ENCODE measurements around the gene HEATR1. TPM values are rescaled to one million over a fixed set of nuclear protein-coding genes. Genes with fewer than 3 reads are reported as not detected.
"Not testable (repeated sequence)": the region's sequence is repeated elsewhere in the genome, so short reads cannot be mapped to it uniquely, and the experiment has no call there.

HEATR1 gene
- total RNA-seq, 1 experiment from 2014 or later = 68.3 TPM

DNA sequence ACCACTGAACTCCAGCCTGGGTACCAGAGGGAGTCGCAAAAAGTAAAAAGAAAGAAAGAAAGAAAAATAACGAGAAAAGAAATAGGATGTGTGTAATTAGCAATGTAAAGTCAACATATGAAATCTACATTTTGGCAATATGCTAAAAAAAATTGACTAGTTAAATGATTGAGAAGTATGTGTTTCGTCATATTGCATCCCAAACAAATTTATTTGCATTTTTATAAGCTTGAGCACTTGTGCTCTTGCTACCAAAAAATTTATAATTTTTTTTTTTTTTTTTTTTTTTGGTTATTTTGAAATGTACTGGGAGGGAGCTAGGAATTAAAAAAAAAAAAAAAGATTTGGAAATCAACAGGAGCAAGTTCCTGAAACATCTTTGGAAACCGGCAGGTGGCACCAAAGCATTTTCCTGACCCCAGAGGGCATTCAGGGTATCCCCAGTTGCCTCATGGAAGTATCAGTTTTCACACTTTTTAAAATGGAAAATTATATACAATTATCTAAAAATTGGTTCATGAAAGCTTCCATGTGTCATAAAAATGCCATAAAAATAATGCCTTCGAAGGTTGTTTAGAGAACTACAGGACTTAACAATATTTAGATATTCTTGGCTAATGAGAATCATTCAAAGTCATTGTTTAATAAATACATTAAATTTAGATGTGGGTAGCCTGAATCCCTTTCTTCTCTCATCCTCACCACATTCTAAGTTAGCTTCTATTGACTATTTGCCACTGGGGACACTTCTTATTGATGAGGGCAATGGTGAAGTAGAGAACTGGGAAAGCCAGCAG lies 4.8 kb upstream of the HEATR1 start:
- BruUV-seq (replicated peaks) = no TSS peak

DNA sequence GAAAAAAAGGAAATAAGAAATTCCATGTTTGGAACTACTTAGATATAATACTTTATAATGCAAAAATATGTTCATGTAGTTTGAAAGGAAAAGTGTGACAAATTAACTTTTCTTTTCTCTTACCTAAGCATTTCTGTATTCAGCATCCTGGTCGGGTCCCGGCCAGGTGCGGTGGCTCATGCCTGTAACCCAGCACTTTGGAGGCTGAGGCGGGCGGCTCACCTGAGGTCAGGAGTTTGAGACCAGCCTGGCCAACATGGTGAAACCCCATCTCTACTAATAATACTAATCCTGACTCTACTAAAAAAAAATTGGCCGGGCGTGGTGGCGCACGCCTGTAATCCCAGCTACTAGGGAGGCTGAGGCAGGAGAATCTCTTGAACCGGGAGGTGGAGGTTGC lies 3.3 kb upstream of the HEATR1 start:
- RAD21 ChIA-PET (ENCODE audit: low non-redundant PET in 1 of 2, low total read pairs in 2 of 2, uncharacterized antibody in 2 of 2, unreplicated experiment in 2 of 2); H2AFZ ChIP-seq (ENCODE audit: low read depth, low read length, poor library complexity, severe bottlenecking); H3K27ac ChIP-seq (ENCODE audit: low read depth, low read length); H3K9me2 ChIP-seq (ENCODE audit: insufficient read depth); H3K4me3 ChIP-seq (replicated peaks in 1 of 2; ENCODE audit: low read depth in 1 of 2, low read length in 2 of 2); H3K4me2 ChIP-seq (ENCODE audit: low read length); H3K9ac ChIP-seq (ENCODE audit: low read length); POLR2A ChIA-PET; BruUV-seq (replicated peaks); ATAC-seq; H3K36me3 ChIP-seq (ENCODE audit: control insufficient read depth in 1 of 2, insufficient read depth in 2 of 2, low read length in 2 of 2); H3K9me3 ChIP-seq (ENCODE audit: control insufficient read depth in 1 of 2, insufficient read depth in 1 of 2, low read depth in 1 of 2, low read length in 2 of 2); DNase-seq (ENCODE audit: low read depth, low spot score); H4K20me1 ChIP-seq (ENCODE audit: insufficient read depth): not testable (repeated sequence)
- CTCF ChIA-PET = interaction anchor here (1.6 kb wide), 1 partner anchor 152 kb away, joined by 6 read pairs; no protein-coding TSS in a partner anchor
- Histone ChIP-seq H3K79me2 (ENCODE audit: insufficient read depth, low read length) (peaks cover 17% of the 10 kb centered on the region), H3K4me1 (ENCODE audit: control insufficient read depth in 1 of 2, insufficient read depth in 2 of 2, low read length in 2 of 2) (peaks cover 7 to 16% of the 10 kb centered on the region in 2 experiments; a peak in 3 of 4 replicates), H3K27me3 (ENCODE audit: insufficient read depth, low read length) (0 out of 2 replicates have a peak, but pooled peaks cover 11% of the 10 kb centered on the region)
- intact Hi-C loops (cut with micrococcal nuclease) = loop anchor here (5.0 to 10.0 kb wide), 2 partner anchors 503 to 520 kb away; no protein-coding TSS in a partner anchor

More for the DNA sequence above, 4.8 kb upstream of the HEATR1 start:
- Histone ChIP-seq H2AFZ (ENCODE audit: low read depth, low read length, poor library complexity, severe bottlenecking) (peak overlapping the region; percentile 3), H3K9me2 (ENCODE audit: insufficient read depth) (no peaks in the 10 kb centered on the region), H3K4me3 (replicated peaks in 1 of 2; ENCODE audit: low read depth in 1 of 2, low read length in 2 of 2) (no peak overlapping the region), H3K4me2 (ENCODE audit: low read length) (no peak overlapping the region), H3K9ac (ENCODE audit: low read length) (no peak overlapping the region), H3K27ac (ENCODE audit: low read depth, low read length) (no peak overlapping the region), H3K27me3 (ENCODE audit: insufficient read depth, low read length) (0 out of 2 replicates have a peak, but pooled peaks cover 11% of the 10 kb centered on the region), H3K79me2 (ENCODE audit: insufficient read depth, low read length) (peaks cover 2% of the 10 kb centered on the region), H3K9me3 (ENCODE audit: control insufficient read depth in 1 of 2, insufficient read depth in 1 of 2, low read depth in 1 of 2, low read length in 2 of 2) (no peaks in the 10 kb centered on the region), H3K4me1 (ENCODE audit: control insufficient read depth in 1 of 2, insufficient read depth in 2 of 2, low read length in 2 of 2) (peaks cover 2 to 8% of the 10 kb centered on the region in 2 experiments; a peak in 3 of 4 replicates), H4K20me1 (ENCODE audit: insufficient read depth) (no peaks in the 10 kb centered on the region), H3K36me3 (ENCODE audit: control insufficient read depth in 1 of 2, insufficient read depth in 2 of 2, low read length in 2 of 2) (no peaks in the 10 kb centered on the region)
- intact Hi-C loops (cut with micrococcal nuclease) = loop anchor here (1.0 to 10.0 kb wide), 6 partner anchors 144 to 953 kb away; no protein-coding TSS in a partner anchor
- DNase-seq (ENCODE audit: low read depth, low spot score) (peak; percentile 48), ATAC-seq (no peak)
- CTCF ChIA-PET = interaction anchor here (0.7 to 2.3 kb wide), 13 partner anchors 10 to 953 kb away, joined by 3 to 18 read pairs (median 4); partner anchors contain the start of gene MTR
- POLR2A ChIA-PET = interaction anchor here (0.8 kb wide), 1 partner anchor 40 kb away, joined by 3 read pairs; no protein-coding TSS in a partner anchor
- RAD21 ChIA-PET (ENCODE audit: low non-redundant PET in 1 of 2, low total read pairs in 2 of 2, uncharacterized antibody in 2 of 2, unreplicated experiment in 2 of 2) = no interaction called here
- TF ChIP-seq ZBTB33 (IDR thresholded peaks at IDR 0.05; ENCODE audit: extremely low read depth, insufficient replicate concordance, low read length) (no peak), RAD21 (IDR thresholded peaks at IDR 0.05; ENCODE audit: low read depth) (peak; percentile 81)
- TF ChIP-seq, protein P1, sequence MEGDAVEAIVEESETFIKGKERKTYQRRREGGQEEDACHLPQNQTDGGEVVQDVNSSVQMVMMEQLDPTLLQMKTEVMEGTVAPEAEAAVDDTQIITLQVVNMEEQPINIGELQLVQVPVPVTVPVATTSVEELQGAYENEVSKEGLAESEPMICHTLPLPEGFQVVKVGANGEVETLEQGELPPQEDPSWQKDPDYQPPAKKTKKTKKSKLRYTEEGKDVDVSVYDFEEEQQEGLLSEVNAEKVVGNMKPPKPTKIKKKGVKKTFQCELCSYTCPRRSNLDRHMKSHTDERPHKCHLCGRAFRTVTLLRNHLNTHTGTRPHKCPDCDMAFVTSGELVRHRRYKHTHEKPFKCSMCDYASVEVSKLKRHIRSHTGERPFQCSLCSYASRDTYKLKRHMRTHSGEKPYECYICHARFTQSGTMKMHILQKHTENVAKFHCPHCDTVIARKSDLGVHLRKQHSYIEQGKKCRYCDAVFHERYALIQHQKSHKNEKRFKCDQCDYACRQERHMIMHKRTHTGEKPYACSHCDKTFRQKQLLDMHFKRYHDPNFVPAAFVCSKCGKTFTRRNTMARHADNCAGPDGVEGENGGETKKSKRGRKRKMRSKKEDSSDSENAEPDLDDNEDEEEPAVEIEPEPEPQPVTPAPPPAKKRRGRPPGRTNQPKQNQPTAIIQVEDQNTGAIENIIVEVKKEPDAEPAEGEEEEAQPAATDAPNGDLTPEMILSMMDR (IDR thresholded peaks at IDR 0.05 in 2 of 3, conservative IDR thresholded peaks at IDR 0.05 in 1 of 3; ENCODE audit: borderline replicate concordance in 1 of 3, insufficient read depth in 1 of 3, low read depth in 2 of 3, low read length in 2 of 3) = peak; percentile 61 to 68 (median 63); a peak in 5 of 6 replicates

Data from HCT116 (cell line).